Fibroblast of mammary gland (primary cell): ENCODE measurements around the gene TMC3.
A peak's percentile ranks its signal among the peaks of the same experiment; 100 is the strongest.

ENCODE experiments used
- DNase-seq: peaks from one replicate; pipeline ENCODE4 v3.0.0-alpha.2; 2010; ENCODE audit warnings: low read depth
- H3K4me3 ChIP-seq: 2 replicates; pipeline ENCODE4 v1.5.1; 2011; ENCODE audit warnings: low read depth, mild to moderate bottlenecking, low read length, moderate library complexity; ENCODE audit not compliant: control insufficient read depth
- CTCF ChIP-seq: conservative IDR thresholded peaks from 2 replicates; pipeline ENCODE4 v1.5.1; 2011; ENCODE audit warnings: low read depth, low read length, inconsistent platforms; ENCODE audit not compliant: control insufficient read depth, insufficient read depth

TMC3 gene

GRCh38 chr15:81398910-81399551 is 25.0 kb upstream of the TMC3 start:
- H3K4me3 ChIP-seq, result no peak overlapping the region
- no peak for TF ChIP-seq CTCF
- peak; percentile 59 for DNase-seq

GRCh38 chr15:81398456-81398855 is 24.4 kb upstream of the TMC3 start:
- no peak for TF ChIP-seq CTCF
- no peak for DNase-seq
- H3K4me3 ChIP-seq, result no peak overlapping the region

GRCh38 chr15:81394603-81395002 is 20.6 kb upstream of the TMC3 start:
- peak; percentile 35 for DNase-seq
- no peak overlapping the region for H3K4me3 ChIP-seq
- no peak for TF ChIP-seq CTCF

- no peak for TF ChIP-seq CTCF
- no peak overlapping the region for H3K4me3 ChIP-seq
- no peak for DNase-seq
Measured at GRCh38 chr15:81391657-81392056, 17.6 kb upstream of the TMC3 start.

- no peak for TF ChIP-seq CTCF
- DNase-seq, result no peak
- H3K4me3 ChIP-seq, result no peak overlapping the region
Measured at GRCh38 chr15:81388436-81388770, 14.4 kb upstream of the TMC3 start.

GRCh38 chr15:81387621-81388435 is 13.8 kb upstream of the TMC3 start:
- no peak overlapping the region for H3K4me3 ChIP-seq
- DNase-seq, result no peak
- no peak for TF ChIP-seq CTCF
